ENCODE results near the gene SCN7A.
"Not testable (repeated sequence)": the region's sequence is repeated elsewhere in the genome, so short reads cannot be mapped to it uniquely, and the experiment has no call there.

The SCN7A gene

DNA sequence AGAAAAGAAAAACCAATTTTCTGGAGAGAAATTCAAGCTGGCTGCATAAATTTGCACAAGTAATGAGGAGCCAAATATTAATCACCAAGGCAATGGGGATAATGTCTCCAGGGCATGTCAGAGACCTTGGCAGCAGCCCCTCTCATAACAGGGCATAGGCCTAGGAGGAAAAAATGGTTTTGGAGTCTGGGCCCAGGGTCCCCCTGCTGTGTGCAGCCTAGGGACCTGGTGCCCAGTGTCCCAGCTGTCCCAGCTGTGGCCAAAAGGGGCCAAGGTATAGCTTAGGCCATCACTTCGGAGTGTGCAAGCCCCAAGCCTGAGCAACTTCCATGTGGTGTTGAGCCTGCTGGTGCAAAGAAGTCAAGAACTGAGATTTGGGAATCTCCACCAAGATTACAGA lies 57.1 kb downstream of the SCN7A start:
- H3K27me3 Mint-ChIP-seq, result no peaks in the 10 kb centered on the region
- intact Hi-C loops (cut with micrococcal nuclease), result no loop called here
- H3K36me3 Mint-ChIP-seq (ENCODE audit: low read depth), result no peaks in the 10 kb centered on the region
- H3K4me1 Mint-ChIP-seq (ENCODE audit: low read depth), result peaks cover 7% of the 10 kb centered on the region
- no peak overlapping the region for H3K27ac Mint-ChIP-seq
- H3K4me3 Mint-ChIP-seq, result no peak overlapping the region
- H3K9me3 Mint-ChIP-seq, result peaks cover 10% of the 10 kb centered on the region

DNA sequence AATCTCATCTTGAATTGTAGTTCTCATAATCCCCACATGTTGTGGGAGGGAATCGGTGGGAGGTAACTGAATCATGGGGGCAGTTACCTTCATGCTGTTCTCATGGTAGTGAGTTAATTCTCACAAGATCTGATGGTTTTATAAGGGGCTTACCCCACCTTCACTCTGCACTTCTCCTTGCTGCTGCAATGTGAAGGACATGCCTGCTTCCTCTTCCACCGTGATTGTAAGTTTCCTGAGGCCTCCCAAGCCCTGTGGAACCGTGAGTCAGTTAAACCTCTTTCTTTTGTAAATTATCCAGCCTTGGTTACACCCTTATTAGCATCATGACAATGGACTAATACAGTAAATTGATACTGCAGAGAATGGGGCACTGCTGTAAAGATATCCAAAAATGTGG lies 57.9 kb downstream of the SCN7A start:
- Mint-ChIP-seq H3K27me3 (no peaks in the 10 kb centered on the region), H3K9me3 (peaks cover 10% of the 10 kb centered on the region), H3K27ac (no peak overlapping the region), H3K4me3 (no peak overlapping the region), H3K36me3 (ENCODE audit: low read depth) (no peaks in the 10 kb centered on the region), H3K4me1 (ENCODE audit: low read depth) (peaks cover 7% of the 10 kb centered on the region)
- intact Hi-C loops (cut with micrococcal nuclease), result no loop called here

DNA sequence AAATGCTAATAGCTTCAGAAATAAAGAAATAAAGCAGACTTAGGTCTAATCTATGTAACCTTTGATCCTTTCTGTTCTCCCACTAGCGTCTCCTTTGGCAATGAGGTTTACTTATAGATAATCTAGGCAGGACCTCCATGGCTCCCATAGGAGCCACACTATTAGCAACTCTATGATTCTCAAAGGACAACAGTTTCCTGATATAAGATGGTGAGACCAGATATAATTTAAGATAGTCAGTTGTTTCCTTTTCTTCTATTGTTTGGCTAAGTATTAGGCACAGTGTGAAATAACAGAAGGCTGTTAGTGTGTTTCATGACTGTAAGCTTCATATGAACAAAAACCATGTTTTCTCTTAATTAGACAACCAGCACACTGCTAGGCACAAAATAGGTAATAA lies 59.6 kb downstream of the SCN7A start:
- intact Hi-C loops (cut with micrococcal nuclease), result no loop called here
- H3K4me3 Mint-ChIP-seq, result no peak overlapping the region
- H3K36me3 Mint-ChIP-seq (ENCODE audit: low read depth), result no peaks in the 10 kb centered on the region
- H3K4me1 Mint-ChIP-seq (ENCODE audit: low read depth), result peaks cover 7% of the 10 kb centered on the region
- no peak overlapping the region for H3K27ac Mint-ChIP-seq
- H3K9me3 Mint-ChIP-seq, result peaks cover 10% of the 10 kb centered on the region
- no peaks in the 10 kb centered on the region for H3K27me3 Mint-ChIP-seq

DNA sequence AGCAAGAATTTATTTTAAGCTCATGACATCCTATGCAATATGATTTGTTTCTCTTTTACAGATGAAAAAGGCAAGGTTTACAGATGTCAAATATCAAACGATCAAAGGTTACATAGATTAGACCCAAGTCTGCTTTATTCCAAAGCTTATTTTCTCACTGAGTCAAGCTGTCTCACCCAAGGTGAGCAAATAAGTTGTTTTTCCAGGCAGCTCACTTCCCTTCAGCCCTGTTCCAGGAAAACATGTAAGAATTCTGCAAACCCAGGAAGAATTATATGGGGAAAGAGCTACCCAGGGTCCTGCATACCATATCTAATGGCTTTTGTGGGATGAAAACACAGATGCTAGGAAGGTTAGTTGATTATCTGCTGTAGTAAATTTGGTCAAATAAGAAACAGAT lies 60.6 kb downstream of the SCN7A start:
- peaks cover 10% of the 10 kb centered on the region for H3K9me3 Mint-ChIP-seq
- peaks cover 7% of the 10 kb centered on the region for H3K4me1 Mint-ChIP-seq (ENCODE audit: low read depth)
- intact Hi-C loops (cut with micrococcal nuclease), result no loop called here
- H3K27ac Mint-ChIP-seq, result no peak overlapping the region
- H3K27me3 Mint-ChIP-seq, result no peaks in the 10 kb centered on the region
- H3K36me3 Mint-ChIP-seq (ENCODE audit: low read depth), result no peaks in the 10 kb centered on the region
- no peak overlapping the region for H3K4me3 Mint-ChIP-seq

DNA sequence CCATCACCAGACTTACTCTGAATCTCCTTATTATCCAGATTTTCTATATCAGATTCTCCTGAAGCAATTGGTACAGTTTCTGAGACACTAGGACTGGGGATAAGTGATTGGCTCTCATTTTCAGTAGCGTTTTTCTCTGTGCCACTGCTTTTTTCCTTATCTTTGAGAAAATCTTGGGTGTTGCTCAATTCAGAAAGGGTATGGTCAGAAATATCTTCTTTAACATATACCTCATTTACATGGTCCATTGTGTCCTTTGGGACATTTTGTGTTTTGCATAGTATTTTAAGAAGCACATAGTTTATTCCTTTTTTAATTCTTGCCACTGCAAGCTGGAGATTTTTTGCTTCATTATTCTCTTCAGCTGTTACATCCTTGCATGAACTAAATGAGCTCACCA lies 61.7 kb downstream of the SCN7A start:
- intact Hi-C loops (cut with micrococcal nuclease), result no loop called here
- H3K4me3 Mint-ChIP-seq, result no peak overlapping the region
- no peak overlapping the region for H3K27ac Mint-ChIP-seq
- no peaks in the 10 kb centered on the region for H3K36me3 Mint-ChIP-seq (ENCODE audit: low read depth)
- H3K9me3 Mint-ChIP-seq, result no peaks in the 10 kb centered on the region
- H3K27me3 Mint-ChIP-seq, result no peaks in the 10 kb centered on the region
- H3K4me1 Mint-ChIP-seq (ENCODE audit: low read depth), result peaks cover 7% of the 10 kb centered on the region

DNA sequence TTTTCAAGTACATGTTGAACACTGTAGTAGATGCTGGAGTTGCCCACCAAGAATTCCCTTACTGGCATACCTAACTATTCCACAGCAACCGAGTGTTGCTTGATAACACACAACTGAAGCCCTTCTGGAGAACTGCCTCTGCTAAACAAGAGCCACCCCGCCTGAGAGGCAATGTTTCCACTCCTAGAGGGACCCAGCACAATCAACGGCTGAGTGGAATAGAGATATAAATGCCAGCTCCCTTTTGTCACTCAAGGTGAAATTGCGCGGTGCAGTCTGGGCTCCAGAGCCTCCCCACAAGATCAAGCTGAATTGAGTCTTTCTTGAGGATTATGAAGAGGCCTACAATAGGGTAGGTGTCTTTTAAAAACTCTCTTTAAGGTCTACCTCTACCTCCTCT lies 69.2 kb downstream of the SCN7A start:
- H3K4me3 Mint-ChIP-seq, result no peak overlapping the region
- intact Hi-C loops (cut with micrococcal nuclease), result loop anchor here (5.0 kb wide), 2 partner anchors 248 to 368 kb away; no protein-coding TSS in a partner anchor
- H3K9me3 Mint-ChIP-seq, result no peaks in the 10 kb centered on the region
- no peak overlapping the region for H3K27ac Mint-ChIP-seq
- peaks cover 5% of the 10 kb centered on the region for H3K4me1 Mint-ChIP-seq (ENCODE audit: low read depth)
- H3K27me3 Mint-ChIP-seq, result no peaks in the 10 kb centered on the region
- H3K36me3 Mint-ChIP-seq (ENCODE audit: low read depth), result no peaks in the 10 kb centered on the region

DNA sequence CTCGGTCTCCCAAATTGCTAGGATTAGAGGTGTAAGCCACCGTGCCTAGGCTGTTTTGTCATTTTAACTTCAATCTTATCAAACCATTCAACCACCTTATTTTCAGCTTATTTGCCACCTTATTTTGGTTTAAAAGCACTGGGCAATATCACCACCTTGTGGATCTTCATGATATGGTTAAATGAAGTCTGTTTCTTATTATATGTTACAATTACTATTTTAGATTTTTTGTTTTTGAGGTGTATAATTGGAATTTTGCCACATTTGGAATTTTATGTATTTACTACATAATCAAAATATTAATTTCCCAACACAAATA lies 74.5 kb downstream of the SCN7A start:
- Mint-ChIP-seq H3K9me3 (peaks cover 8% of the 10 kb centered on the region), H3K36me3 (ENCODE audit: low read depth) (no peaks in the 10 kb centered on the region), H3K27ac (no peak overlapping the region), H3K4me3 (no peak overlapping the region), H3K4me1 (ENCODE audit: low read depth) (peaks cover 5% of the 10 kb centered on the region), H3K27me3 (no peaks in the 10 kb centered on the region)
- intact Hi-C loops (cut with micrococcal nuclease), result loop anchor here (1.0 to 10.0 kb wide), 2 partner anchors 58 to 465 kb away; partner anchors contain the start of gene TTC21B

DNA sequence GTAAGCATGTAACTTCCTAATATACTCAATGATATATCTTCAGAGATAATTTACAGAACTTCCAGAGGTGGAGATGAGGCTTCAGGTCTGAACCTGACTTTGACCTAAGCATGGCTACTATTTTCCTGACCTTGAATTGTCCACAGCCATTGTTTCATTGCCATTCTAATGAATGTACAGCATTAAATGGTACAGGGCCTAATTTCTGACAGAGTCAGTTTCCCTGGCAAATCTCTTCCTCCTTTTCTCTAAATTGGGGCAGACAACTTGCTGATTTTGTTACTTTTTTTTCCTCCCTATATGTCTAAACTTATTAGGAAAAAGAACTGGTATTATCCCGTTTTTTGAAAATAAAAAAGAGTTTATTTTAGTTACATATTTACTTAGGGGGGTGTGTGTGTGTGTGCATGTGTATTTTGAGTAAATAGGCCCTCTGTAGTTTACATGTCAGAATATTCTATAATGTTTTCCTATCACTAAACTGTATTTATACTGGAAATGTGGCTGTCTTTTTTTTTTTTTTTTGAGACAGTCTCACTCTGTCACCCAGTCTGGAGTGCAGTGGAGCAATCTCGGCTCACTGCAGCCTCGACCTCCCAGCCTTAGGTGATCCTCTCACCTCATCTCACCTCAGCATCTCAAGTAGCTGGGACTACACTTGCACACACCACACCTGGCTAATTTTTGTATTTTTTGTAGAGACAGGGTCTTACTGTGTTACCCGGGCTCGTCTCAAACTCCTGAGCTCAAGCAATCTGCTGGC lies 75.0 kb downstream of the SCN7A start:
- Mint-ChIP-seq H3K9me3 (peaks cover 8% of the 10 kb centered on the region), H3K27me3 (no peaks in the 10 kb centered on the region), H3K27ac (no peak overlapping the region), H3K4me3 (no peak overlapping the region), H3K4me1 (ENCODE audit: low read depth) (peaks cover 5% of the 10 kb centered on the region), H3K36me3 (ENCODE audit: low read depth) (no peaks in the 10 kb centered on the region)
- intact Hi-C loops (cut with micrococcal nuclease), result loop anchor here (1.0 to 10.0 kb wide), 2 partner anchors 58 to 464 kb away; partner anchors contain the start of gene TTC21B

DNA sequence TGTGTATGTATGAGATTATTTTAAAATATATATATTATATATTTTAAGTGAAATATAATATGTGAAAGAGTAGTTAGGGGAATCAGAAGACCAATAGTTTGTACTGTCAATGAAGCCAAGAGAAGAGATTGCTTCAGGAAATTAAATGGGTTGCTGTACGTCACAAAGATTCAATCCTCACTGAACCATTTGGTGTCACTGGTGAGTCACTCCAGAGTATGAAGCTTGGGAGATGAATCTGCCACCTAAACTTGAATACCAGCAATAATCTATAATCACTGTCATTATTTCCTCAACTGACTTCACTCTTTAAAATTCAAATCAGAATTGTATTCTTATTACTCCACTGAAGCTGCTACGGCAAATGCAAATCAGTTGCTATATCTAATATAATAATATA lies 76.4 kb downstream of the SCN7A start:
- peaks cover 8% of the 10 kb centered on the region for H3K9me3 Mint-ChIP-seq

DNA sequence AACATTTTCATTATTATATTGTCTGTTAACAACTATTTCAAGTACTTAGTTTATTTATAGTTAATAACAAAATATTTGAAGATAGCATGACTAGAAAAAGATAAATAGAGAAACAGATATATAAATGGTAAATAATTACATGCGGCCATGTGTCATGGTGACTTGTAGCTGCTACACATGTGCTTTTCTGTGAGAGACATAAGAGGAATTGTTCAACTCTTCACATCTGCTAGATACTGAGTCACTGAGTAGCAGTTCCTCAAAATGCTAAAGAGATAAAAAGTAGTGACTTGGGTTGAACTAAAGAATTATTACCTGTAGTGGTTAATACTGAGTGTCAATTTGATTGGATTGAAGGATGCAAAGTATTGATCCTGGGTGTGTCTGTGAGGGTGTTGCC lies 80.8 kb downstream of the SCN7A start:
- no peaks in the 10 kb centered on the region for H3K27me3 Mint-ChIP-seq
- peak overlapping the region; percentile 60 for H3K27ac Mint-ChIP-seq
- intact Hi-C loops (cut with micrococcal nuclease), result loop anchor here (10.0 kb wide), 1 partner anchor 458 kb away; the partner anchor contains the start of gene TTC21B
- H3K9me3 Mint-ChIP-seq, result peaks cover 8% of the 10 kb centered on the region
- no peaks in the 10 kb centered on the region for H3K36me3 Mint-ChIP-seq (ENCODE audit: low read depth)
- no peak overlapping the region for H3K4me3 Mint-ChIP-seq
- peaks cover 23% of the 10 kb centered on the region for H3K4me1 Mint-ChIP-seq (ENCODE audit: low read depth)

More for the DNA sequence above, 76.4 kb downstream of the SCN7A start:
- Mint-ChIP-seq H3K4me1 (ENCODE audit: low read depth) (peaks cover 10% of the 10 kb centered on the region), H3K27me3 (no peaks in the 10 kb centered on the region), H3K36me3 (ENCODE audit: low read depth) (no peaks in the 10 kb centered on the region), H3K4me3 (no peak overlapping the region), H3K27ac (no peak overlapping the region)
- intact Hi-C loops (cut with micrococcal nuclease), result loop anchor here (10.0 kb wide), 1 partner anchor 463 kb away; the partner anchor contains the start of gene TTC21B

DNA sequence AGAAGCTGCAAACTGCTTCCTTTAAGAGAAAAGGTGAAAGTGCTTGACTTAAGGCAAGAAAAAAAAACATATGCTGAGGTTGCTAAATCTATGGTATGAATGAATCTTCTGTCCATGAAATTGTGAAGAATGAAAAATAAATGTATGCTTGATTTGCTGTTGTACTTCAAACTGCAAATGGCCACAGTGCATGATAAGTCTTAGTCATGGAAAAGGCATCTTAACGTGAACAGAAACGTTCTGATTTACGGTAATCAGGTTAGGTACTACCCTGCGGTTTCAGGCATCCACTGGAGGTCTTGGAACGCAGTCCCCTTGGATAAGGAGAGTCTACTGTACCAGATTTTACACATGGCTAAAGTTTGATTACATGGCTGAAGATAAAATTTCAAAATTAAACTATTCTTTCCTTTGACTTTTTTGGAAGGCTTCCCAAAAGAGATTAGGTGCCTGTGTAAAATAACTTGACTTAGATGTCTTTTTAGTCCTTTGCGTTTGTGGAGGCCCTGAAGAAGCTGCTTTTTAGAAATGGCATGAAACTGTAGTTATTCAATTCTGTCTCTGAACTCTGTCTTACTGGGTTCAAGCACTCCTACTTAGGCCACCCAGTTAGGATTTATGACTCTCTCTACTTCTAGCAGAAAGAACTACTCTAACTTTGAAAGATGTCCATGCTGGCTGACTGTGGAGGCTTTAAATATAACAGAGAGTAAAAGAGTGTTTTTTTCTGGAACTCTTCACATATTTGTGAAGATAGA lies 82.4 kb downstream of the SCN7A start:
- Mint-ChIP-seq H3K4me3 (no peak overlapping the region), H3K36me3 (ENCODE audit: low read depth) (no peaks in the 10 kb centered on the region), H3K27me3 (no peaks in the 10 kb centered on the region), H3K27ac (no peak overlapping the region), H3K4me1 (ENCODE audit: low read depth) (peaks cover 36% of the 10 kb centered on the region), H3K9me3 (peaks cover 8% of the 10 kb centered on the region)
- intact Hi-C loops (cut with micrococcal nuclease), result loop anchor here (10.0 kb wide), 1 partner anchor 457 kb away; the partner anchor contains the start of gene TTC21B

DNA sequence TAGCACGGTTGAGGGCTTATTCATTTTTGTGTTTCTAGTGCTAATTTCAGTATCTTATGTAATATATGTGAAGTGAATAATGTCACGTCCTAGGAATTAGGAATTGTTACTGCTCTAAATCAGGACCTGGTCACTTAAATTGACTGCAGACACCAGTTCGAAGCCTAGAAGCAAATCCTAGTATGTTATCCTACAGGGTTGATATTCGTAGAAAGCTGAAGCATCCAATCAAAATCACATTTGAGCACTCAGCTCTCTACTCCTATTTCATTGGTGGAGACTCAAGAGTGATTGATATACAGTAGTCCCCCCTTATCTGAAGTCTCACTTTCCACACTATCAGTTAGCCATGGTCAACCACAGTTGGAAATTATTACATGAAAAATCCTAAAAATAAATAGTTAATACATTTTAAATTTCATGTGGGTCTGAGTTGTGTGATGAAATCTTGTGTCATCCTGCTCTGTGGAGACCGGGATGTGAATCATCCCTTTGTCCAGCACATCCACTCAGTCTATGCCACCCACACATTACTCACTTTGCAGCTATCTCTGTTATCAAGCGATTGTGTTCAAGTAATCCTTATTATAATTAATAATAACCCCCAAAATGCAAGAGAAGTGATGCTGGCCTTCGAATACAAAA lies 83.1 kb downstream of the SCN7A start:
- H3K27me3 Mint-ChIP-seq, result peaks cover 4% of the 10 kb centered on the region
- peaks cover 2% of the 10 kb centered on the region for H3K9me3 Mint-ChIP-seq
- H3K27ac Mint-ChIP-seq, result no peak overlapping the region
- intact Hi-C loops (cut with micrococcal nuclease), result loop anchor here (10.0 kb wide), 1 partner anchor 456 kb away; the partner anchor contains the start of gene TTC21B
- H3K36me3 Mint-ChIP-seq (ENCODE audit: low read depth), result no peaks in the 10 kb centered on the region
- peaks cover 31% of the 10 kb centered on the region for H3K4me1 Mint-ChIP-seq (ENCODE audit: low read depth)
- H3K4me3 Mint-ChIP-seq, result no peak overlapping the region

DNA sequence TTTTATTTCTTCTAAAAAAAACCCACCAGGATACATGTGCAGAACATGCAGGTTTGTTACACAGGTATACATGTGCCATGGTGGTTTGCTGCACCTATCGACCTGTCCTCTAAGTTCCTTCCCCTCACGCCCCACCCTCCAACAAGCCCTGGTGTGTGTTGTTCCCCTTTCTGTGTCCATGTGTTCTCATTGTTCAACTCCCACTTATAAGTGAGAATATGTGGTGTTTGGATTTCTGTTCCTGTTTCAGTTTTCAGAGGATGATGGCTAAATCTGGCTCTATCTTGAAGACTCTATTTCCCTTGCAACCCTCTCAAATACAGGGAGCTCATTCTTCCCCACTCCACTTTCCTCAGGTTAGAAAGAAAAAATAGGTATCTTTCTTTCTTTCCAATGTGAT lies 86.3 kb downstream of the SCN7A start:
- H3K36me3 Mint-ChIP-seq (ENCODE audit: low read depth); H3K4me3 Mint-ChIP-seq; intact Hi-C loops (cut with micrococcal nuclease); H3K27me3 Mint-ChIP-seq; H3K9me3 Mint-ChIP-seq: not testable (repeated sequence)
- H3K4me1 Mint-ChIP-seq (ENCODE audit: low read depth), result peaks cover 25% of the 10 kb centered on the region
- H3K27ac Mint-ChIP-seq, result peak overlapping the region; percentile 63

DNA sequence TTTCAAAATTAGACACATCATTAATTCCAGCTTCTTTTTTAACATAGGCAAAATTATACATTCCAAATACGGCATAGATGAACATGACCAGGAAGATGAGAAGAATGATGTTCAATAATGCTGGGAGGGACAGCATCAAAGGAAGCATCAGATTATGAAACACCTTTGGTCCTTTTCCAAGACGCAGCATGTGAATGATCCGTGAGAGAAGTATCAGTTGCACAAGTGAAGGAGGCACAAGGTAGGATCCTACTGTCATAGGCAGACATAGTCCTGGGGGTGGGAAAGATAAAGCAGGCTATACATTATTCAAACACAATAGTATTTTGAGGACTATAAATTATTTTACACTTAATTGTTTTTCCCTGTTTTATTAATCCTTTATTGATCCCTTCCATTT lies 87.7 kb downstream of the SCN7A start:
- Mint-ChIP-seq H3K27me3 (peaks cover 13% of the 10 kb centered on the region), H3K9me3 (no peaks in the 10 kb centered on the region), H3K4me1 (ENCODE audit: low read depth) (peaks cover 25% of the 10 kb centered on the region), H3K4me3 (no peak overlapping the region), H3K27ac (no peak overlapping the region), H3K36me3 (ENCODE audit: low read depth) (no peaks in the 10 kb centered on the region)
- intact Hi-C loops (cut with micrococcal nuclease), result no loop called here
